ENCODE data around the gene TMEM129.
A peak's percentile ranks its signal among the peaks of the same experiment; 100 is the strongest.

Gene TMEM129

GRCh38 chr4:1741208-1741607 lies 20.1 kb upstream of the TMEM129 start:
- no peak for DNase-seq

- DNase-seq, result no peak
Measured at GRCh38 chr4:1740021-1740545, 19.0 kb upstream of the TMEM129 start.

- DNase-seq, result no peak
Measured at GRCh38 chr4:1739358-1739757, 18.2 kb upstream of the TMEM129 start.

- no peak for DNase-seq
Measured at GRCh38 chr4:1738410-1738809, 17.3 kb upstream of the TMEM129 start.

- no peak for DNase-seq
Measured at GRCh38 chr4:1737666-1738065, 16.5 kb upstream of the TMEM129 start.

- DNase-seq, result no peak
Measured at GRCh38 chr4:1736812-1737211, 15.7 kb upstream of the TMEM129 start.

- DNase-seq, result no peak
Measured at GRCh38 chr4:1735215-1735614, 14.1 kb upstream of the TMEM129 start.

- no peak for DNase-seq
Measured at GRCh38 chr4:1732911-1733310, 11.8 kb upstream of the TMEM129 start.

- DNase-seq, result no peak
Measured at GRCh38 chr4:1731180-1731579, 10.1 kb upstream of the TMEM129 start.

- no peak for DNase-seq
Measured at GRCh38 chr4:1730532-1731135, 9.5 kb upstream of the TMEM129 start.

- DNase-seq, result no peak
Measured at GRCh38 chr4:1728061-1728980, 7.2 kb upstream of the TMEM129 start.

- DNase-seq, result no peak
Measured at GRCh38 chr4:1727117-1728031, 6.3 kb upstream of the TMEM129 start.

GRCh38 chr4:1726146-1726934 lies 5.2 kb upstream of the TMEM129 start:
- DNase-seq, result peak; percentile 89

- DNase-seq, result no peak
Measured at GRCh38 chr4:1725521-1725920, 4.4 kb upstream of the TMEM129 start.

- no peak for DNase-seq
Measured at GRCh38 chr4:1723131-1723801, 2.1 kb upstream of the TMEM129 start.

GRCh38 chr4:1722551-1723118 lies 1.5 kb upstream of the TMEM129 start:
- no peak for DNase-seq

GRCh38 chr4:1721666-1722550 lies 785 bp upstream of the TMEM129 start:
- DNase-seq, result no peak

- DNase-seq, result peak; percentile 45
Measured at GRCh38 chr4:1720163-1720983, 750 bp downstream of the TMEM129 start.
